ENCODE results near the gene PTH2R.
"Not testable (repeated sequence)": the region's sequence is repeated elsewhere in the genome, so short reads cannot be mapped to it uniquely, and the experiment has no call there.

PTH2R gene

GRCh38 chr2:208531361-208531760 is 124.8 kb downstream of the PTH2R start:
- TF ChIP-seq POLR2AphosphoS5 (IDR thresholded peaks at IDR 0.05; ENCODE audit: low read depth, low read length), result no peak
- no peak for TF ChIP-seq TAF1 (IDR thresholded peaks at IDR 0.05; ENCODE audit: borderline replicate concordance, low read depth, low read length)
- no peak for TF ChIP-seq POLR2A (IDR thresholded peaks at IDR 0.05; ENCODE audit: low read depth, low read length)
- DNase-seq (ENCODE audit: insufficient read length), result no peak
- no peak for FAIRE-seq

- FAIRE-seq; DNase-seq (ENCODE audit: insufficient read length): not testable (repeated sequence)
Measured at GRCh38 chr2:208535578-208535977, 129.0 kb downstream of the PTH2R start.

- FAIRE-seq (no peak), DNase-seq (ENCODE audit: insufficient read length) (no peak)
- TF ChIP-seq POLR2AphosphoS5 (IDR thresholded peaks at IDR 0.05; ENCODE audit: low read depth, low read length) (no peak), POLR2A (IDR thresholded peaks at IDR 0.05; ENCODE audit: low read depth, low read length) (no peak), TAF1 (IDR thresholded peaks at IDR 0.05; ENCODE audit: borderline replicate concordance, low read depth, low read length) (no peak)
Measured at GRCh38 chr2:208541461-208541988, 134.9 kb downstream of the PTH2R start.

- no peak for FAIRE-seq
- TF ChIP-seq POLR2AphosphoS5 (IDR thresholded peaks at IDR 0.05; ENCODE audit: low read depth, low read length) (no peak), POLR2A (IDR thresholded peaks at IDR 0.05; ENCODE audit: low read depth, low read length) (no peak), TAF1 (IDR thresholded peaks at IDR 0.05; ENCODE audit: borderline replicate concordance, low read depth, low read length) (no peak)
- no peak for DNase-seq (ENCODE audit: insufficient read length)
Measured at GRCh38 chr2:208541989-208542464, 135.4 kb downstream of the PTH2R start.

- FAIRE-seq (no peak), DNase-seq (ENCODE audit: insufficient read length) (no peak)
- TF ChIP-seq POLR2A (IDR thresholded peaks at IDR 0.05; ENCODE audit: low read depth, low read length) (no peak), POLR2AphosphoS5 (IDR thresholded peaks at IDR 0.05; ENCODE audit: low read depth, low read length) (no peak), TAF1 (IDR thresholded peaks at IDR 0.05; ENCODE audit: borderline replicate concordance, low read depth, low read length) (no peak)
Measured at GRCh38 chr2:208542465-208543041, 136.0 kb downstream of the PTH2R start.
